Urinary bladder (tissue), 4 donors: Measurements from ENCODE around the gene TUBB2B. TPM values are rescaled to one million over a fixed set of nuclear protein-coding genes. Genes with fewer than 3 reads are reported as not detected.

Experiments
- DNase-seq: peaks from one replicate; pipeline ENCODE4 v3.0.0-alpha.2; 2015; ENCODE audit errors: extremely low spot score
- H3K27ac ChIP-seq: one replicate; pipeline ENCODE4 v1.5.1; 2013; ENCODE audit warnings: low read depth, mild to moderate bottlenecking, moderate library complexity
- H3K36me3 ChIP-seq: one replicate; pipeline ENCODE4 v1.6.1; 2013; ENCODE audit warnings: mild to moderate bottlenecking, moderate library complexity; ENCODE audit not compliant: insufficient read depth
- H3K4me1 ChIP-seq: one replicate; pipeline ENCODE4 v1.6.1; 2013; ENCODE audit warnings: mild to moderate bottlenecking, moderate library complexity; ENCODE audit not compliant: insufficient read depth
- H3K4me3 ChIP-seq: one replicate; pipeline ENCODE4 v1.5.1; 2013; ENCODE audit warnings: low read depth, low read length
- WGBS: extraction: QIAGEN DNeasy Blood & Tissue Kit; methylation state at CpG from one replicate; pipeline ENCODE4 v1.1.7; 2013; 5-methylcytosine and 5-hydroxymethylcytosine counted together
- polyA plus RNA-seq: library from polyadenylated mRNA; stranded (reverse); fragments of 200-250 nt; gene quantifications from one replicate; pipeline ENCODE4 v1.2.3, GENCODE V29; 2013
- total RNA-seq: library from RNA; depleted of rRNA; stranded (reverse); fragments of >200 nt; gene quantifications from one replicate; pipeline ENCODE4 v1.2.3, GENCODE V29; 2014
- donor health status: healthy with polysubstance abuse.
- donor health status: healthy.

Gene TUBB2B
- total and polyA plus RNA-seq, 2 donors: 22.4 to 55.6 TPM

- 86% methylated on average over 6 of the region's 6 CpGs for WGBS
- Histone ChIP-seq H3K4me1 (peaks cover 1% of the 10 kb centered on the region), H3K36me3 (no peaks in the 10 kb centered on the region), H3K27ac (no peak overlapping the region), H3K4me3 (no peak overlapping the region)
- DNase-seq: no peak
These were observed 35.6 kb upstream of the TUBB2B start for GRCh38 chr6:3263096-3263495.

- no peak for DNase-seq
- peaks cover 1% of the 10 kb centered on the region for H3K4me1 ChIP-seq
- no peak overlapping the region for H3K27ac ChIP-seq
- H3K36me3 ChIP-seq: no peaks in the 10 kb centered on the region
- WGBS: 67% methylated on average over 8 of the region's 8 CpGs
- H3K4me3 ChIP-seq: no peak overlapping the region
These were observed 34.5 kb upstream of the TUBB2B start for GRCh38 chr6:3261921-3262320.

GRCh38 chr6:3261518-3261820 is 34.0 kb upstream of the TUBB2B start:
- 88% methylated on average over 6 of the region's 6 CpGs for WGBS
- peaks cover 1% of the 10 kb centered on the region for H3K4me1 ChIP-seq
- DNase-seq: no peak
- no peaks in the 10 kb centered on the region for H3K36me3 ChIP-seq
- H3K27ac ChIP-seq: no peak overlapping the region
- no peak overlapping the region for H3K4me3 ChIP-seq

- Histone ChIP-seq H3K36me3 (no peaks in the 10 kb centered on the region), H3K27ac (no peak overlapping the region), H3K4me1 (peaks cover 1% of the 10 kb centered on the region), H3K4me3 (no peak overlapping the region)
- WGBS: 80% methylated on average over 17 of the region's 17 CpGs
- DNase-seq: no peak
These were observed 33.5 kb upstream of the TUBB2B start for GRCh38 chr6:3260772-3261517.

GRCh38 chr6:3260296-3260695 is 32.8 kb upstream of the TUBB2B start:
- Histone ChIP-seq H3K4me1 (peaks cover 1% of the 10 kb centered on the region), H3K27ac (no peak overlapping the region), H3K4me3 (no peak overlapping the region), H3K36me3 (no peaks in the 10 kb centered on the region)
- 83% methylated on average over 14 of the region's 14 CpGs for WGBS
- no peak for DNase-seq

- Histone ChIP-seq H3K27ac (no peak overlapping the region), H3K4me3 (peak overlapping the region; percentile 96), H3K36me3 (no peaks in the 10 kb centered on the region), H3K4me1 (peaks cover 1% of the 10 kb centered on the region)
- 1% methylated on average over 21 of the region's 21 CpGs for WGBS
- DNase-seq: no peak
These were observed 32.1 kb upstream of the TUBB2B start for GRCh38 chr6:3259491-3259958.

GRCh38 chr6:3258720-3259490 is 31.5 kb upstream of the TUBB2B start, which contains the start of gene PSMG4:
TSS of gene PSMG4 (plus strand) at chr6:3258947. CDS start at chr6:3259023, 76 bp downstream.
- no peaks in the 10 kb centered on the region for H3K36me3 ChIP-seq
- peak within 1 kb of the TSS; percentile 48 for H3K27ac ChIP-seq
- peak; percentile 72 for DNase-seq
- under 1% methylated on average over 80 of the region's 80 CpGs for whole genome bisulfite sequencing
- peaks cover 1% of the 10 kb centered on the region for H3K4me1 ChIP-seq
- H3K4me3 ChIP-seq: peak within 1 kb of the TSS; percentile 96

- Histone ChIP-seq H3K36me3 (no peaks in the 10 kb centered on the region), H3K4me3 (peak overlapping the region; percentile 96), H3K27ac (no peak overlapping the region), H3K4me1 (peaks cover 1% of the 10 kb centered on the region)
- no peak for DNase-seq
- WGBS: 54% methylated on average over 12 of the region's 12 CpGs
These were observed 30.7 kb upstream of the TUBB2B start for GRCh38 chr6:3258201-3258600.

- no peak for DNase-seq
- WGBS: 97% methylated on average over 40 of the region's 40 CpGs
- no peaks in the 10 kb centered on the region for H3K4me1 ChIP-seq
These were observed 26.1 kb upstream of the TUBB2B start for GRCh38 chr6:3253597-3253961.

GRCh38 chr6:3252861-3253596 is 25.6 kb upstream of the TUBB2B start:
- 92% methylated on average over 22 of the region's 22 CpGs for WGBS
- no peak for DNase-seq

More at GRCh38 chr6:3253597-3253961, 26.1 kb upstream of the TUBB2B start:
- H3K27ac ChIP-seq: no peak overlapping the region
- H3K4me3 ChIP-seq: no peak overlapping the region
- no peaks in the 10 kb centered on the region for H3K36me3 ChIP-seq

GRCh38 chr6:3252369-3252768 is 24.9 kb upstream of the TUBB2B start:
- DNase-seq: no peak
- H3K4me1 ChIP-seq: no peaks in the 10 kb centered on the region
- no peaks in the 10 kb centered on the region for H3K36me3 ChIP-seq
- WGBS: 91% methylated on average over 10 of the region's 10 CpGs
- H3K4me3 ChIP-seq: no peak overlapping the region
- H3K27ac ChIP-seq: no peak overlapping the region

More at GRCh38 chr6:3252861-3253596, 25.6 kb upstream of the TUBB2B start:
- Histone ChIP-seq H3K4me3 (no peak overlapping the region), H3K4me1 (no peaks in the 10 kb centered on the region), H3K36me3 (no peaks in the 10 kb centered on the region), H3K27ac (no peak overlapping the region)

GRCh38 chr6:3251462-3252314 is 24.2 kb upstream of the TUBB2B start:
- Histone ChIP-seq H3K36me3 (no peaks in the 10 kb centered on the region), H3K4me3 (no peak overlapping the region), H3K4me1 (no peaks in the 10 kb centered on the region), H3K27ac (no peak overlapping the region)
- peak; percentile 63 for DNase-seq
- 38% methylated on average over 20 of the region's 20 CpGs for WGBS

GRCh38 chr6:3250231-3250675 is 22.8 kb upstream of the TUBB2B start:
- H3K36me3 ChIP-seq: no peaks in the 10 kb centered on the region
- H3K4me3 ChIP-seq: no peak overlapping the region
- WGBS: 75% methylated on average over 9 of the region's 9 CpGs
- H3K27ac ChIP-seq: no peak overlapping the region
- no peak for DNase-seq
- H3K4me1 ChIP-seq: no peaks in the 10 kb centered on the region
